Measurements from ENCODE around the gene ARL15. TPM values are rescaled to one million over a fixed set of nuclear protein-coding genes. Genes with fewer than 3 reads are reported as not detected.

ARL15 gene
- total and polyA plus RNA-seq, 9 of the 15 experiments (the other 6 are each of a cell fraction or from before 2014, with no cell fraction given) = 18.5 to 80.4 (median 57.0) TPM

- TF ChIP-seq MED1 (CRISPR knock-in tag; IDR thresholded peaks at IDR 0.05; ENCODE audit: borderline replicate concordance) (no peak), MCM7 (IDR thresholded peaks at IDR 0.05) (no peak)
Observed at GRCh38 chr5:54230936-54231685, 79.3 kb downstream of the ARL15 start (continued).

DNA sequence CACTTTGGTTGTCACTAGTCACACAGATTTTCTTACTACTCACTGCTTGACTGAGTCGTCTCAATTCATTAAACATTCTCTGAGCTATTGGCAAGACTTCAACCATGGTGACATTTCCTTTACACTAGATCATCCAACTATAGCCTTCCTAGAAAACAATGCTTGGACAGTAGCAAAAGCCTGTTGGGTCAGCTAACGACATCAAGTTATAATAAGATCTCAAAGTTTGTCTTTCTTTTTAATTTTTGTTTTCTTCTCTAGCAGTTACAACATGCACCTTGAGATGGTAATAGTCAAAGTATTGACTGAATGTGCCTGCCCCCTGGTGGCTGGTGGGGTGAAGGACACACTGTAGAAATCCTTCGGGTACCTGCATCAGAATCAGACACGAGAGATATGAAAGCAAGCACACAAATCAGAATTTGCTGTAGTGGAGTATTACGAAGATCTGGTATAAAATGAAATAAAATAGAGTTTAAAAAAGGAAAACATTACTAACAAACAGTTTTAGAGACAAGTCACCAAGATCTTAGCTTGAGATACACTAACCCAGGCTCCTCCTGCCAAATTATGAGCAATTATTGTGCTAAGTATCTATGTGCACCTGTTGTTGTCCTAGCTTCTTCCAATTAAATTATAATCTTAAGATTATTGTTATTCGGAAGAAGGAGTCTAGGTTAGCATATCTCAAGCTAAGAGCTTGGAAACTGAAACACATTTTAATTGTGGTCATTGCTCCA is 81.2 kb downstream of the ARL15 start:
- Histone ChIP-seq H3K9ac (ENCODE audit: insufficient read depth in 1 of 2, low read depth in 2 of 2, low read length in 2 of 2) (no peak overlapping the region), H3K36me3 (ENCODE audit: control insufficient read depth, insufficient read depth, low read length) (no peaks in the 10 kb centered on the region), H2AFZ (ENCODE audit: low read depth, low read length) (no peak overlapping the region), H3K9me3 (replicated peaks; ENCODE audit: control insufficient read depth, insufficient read depth, low read depth, low read length) (no peaks in the 10 kb centered on the region), H3K4me2 (ENCODE audit: insufficient read depth, low read length) (no peak overlapping the region), H3K27ac (ENCODE audit: extremely low read depth, low read depth, low read length) (no peak overlapping the region), H3K9me1 (ENCODE audit: control insufficient read depth, insufficient read depth, low read length) (peaks cover 5% of the 10 kb centered on the region), H3K4me1 (replicated peaks in 1 of 2; ENCODE audit: control insufficient read depth in 2 of 2, insufficient read depth in 2 of 2, low read length in 2 of 2) (peaks cover 5 to 28% of the 10 kb centered on the region in 2 experiments; a peak in 4 of 5 replicates), H3K27me3 (ENCODE audit: control insufficient read depth in 2 of 2, insufficient read depth in 2 of 2, low read length in 2 of 2) (no peaks in the 10 kb centered on the region), H3K4me3 (no peak overlapping the region), H4K20me1 (replicated peaks; ENCODE audit: control insufficient read depth, insufficient read depth, low read length) (peaks cover 43% of the 10 kb centered on the region), H3K79me2 (ENCODE audit: control insufficient read depth, insufficient read depth, low read length) (peaks cover 87% of the 10 kb centered on the region)
- no TSS peak for BruUV-seq (replicated peaks)
- POLR2A ChIA-PET = interaction anchor here (1.2 kb wide), 2 partner anchors 82 to 87 kb away, joined by 3 to 4 read pairs; partner anchors contain the start of gene ARL15
- 0 out of 2 replicates have a peak, but pooled peaks have one; percentile 32 for TF ChIP-seq DEAF1 (CRISPR knock-in tag; IDR thresholded peaks at IDR 0.05)
- peak; percentile 41; the same call in 1 of the 2 replicates for TF ChIP-seq SMC3 (conservative IDR thresholded peaks at IDR 0.05; ENCODE audit: insufficient read depth, low read depth, low read length)
- TF ChIP-seq CUX1 (CRISPR knock-in tag; IDR thresholded peaks at IDR 0.05) = no peak
- TF ChIP-seq CTCF (IDR thresholded peaks at IDR 0.05 in 2 of 3, conservative IDR thresholded peaks at IDR 0.05 in 1 of 3; ENCODE audit: insufficient read depth in 2 of 3, low read depth in 1 of 3, low read length in 3 of 3) = peak; percentile 62 to 71 (median 71)
- TF ChIP-seq RAD21 (CRISPR knock-in tag; conservative IDR thresholded peaks at IDR 0.05 in 1 of 2, IDR thresholded peaks at IDR 0.05 in 1 of 2) = peak; percentile 46 to 49
- CTCF ChIA-PET (ENCODE audit: low intra/inter-chr PET ratio) = interaction anchor here (0.7 kb wide), 1 partner anchor 126 kb away, joined by 3 read pairs; no protein-coding TSS in a partner anchor
- DNase-seq (ENCODE audit: extremely low read depth in 1 of 4, low spot score in 3 of 4) (peak; percentile 46 to 65 (median 52)), ATAC-seq (peak; percentile 79), FAIRE-seq (peak; percentile 86)
- in situ Hi-C loops (cut with MboI) = loop anchor here (25.0 kb wide), 1 partner anchor 633 kb away; no protein-coding TSS in a partner anchor
- intact Hi-C loops (cut with micrococcal nuclease) = loop anchor here (5.0 to 10.0 kb wide), 2 partner anchors 802 to 964 kb away; no protein-coding TSS in a partner anchor
- 2% methylated on average over 6 of the region's 6 CpGs for WGBS (ENCODE audit: insufficient coverage, low coverage, missing lambda C conversion rate)

Measured in K562 (cell line).